NCI-H1694 (cell line): Measurements from ENCODE around the gene LYPD5.
"Not testable (repeated sequence)": the region's sequence is repeated elsewhere in the genome, so short reads cannot be mapped to it uniquely, and the experiment has no call there.

Source experiments
- DNase-seq: peaks from one replicate; lab custom pipeline; 2025; lab: John Stamatoyannopoulos, UW

Gene LYPD5

GRCh38 chr19:43806401-43806800 is 4.2 kb upstream of the LYPD5 start:
- not testable (repeated sequence) for DNase-seq

GRCh38 chr19:43804432-43804831 is 2.2 kb upstream of the LYPD5 start:
- DNase-seq: no peak

DNA sequence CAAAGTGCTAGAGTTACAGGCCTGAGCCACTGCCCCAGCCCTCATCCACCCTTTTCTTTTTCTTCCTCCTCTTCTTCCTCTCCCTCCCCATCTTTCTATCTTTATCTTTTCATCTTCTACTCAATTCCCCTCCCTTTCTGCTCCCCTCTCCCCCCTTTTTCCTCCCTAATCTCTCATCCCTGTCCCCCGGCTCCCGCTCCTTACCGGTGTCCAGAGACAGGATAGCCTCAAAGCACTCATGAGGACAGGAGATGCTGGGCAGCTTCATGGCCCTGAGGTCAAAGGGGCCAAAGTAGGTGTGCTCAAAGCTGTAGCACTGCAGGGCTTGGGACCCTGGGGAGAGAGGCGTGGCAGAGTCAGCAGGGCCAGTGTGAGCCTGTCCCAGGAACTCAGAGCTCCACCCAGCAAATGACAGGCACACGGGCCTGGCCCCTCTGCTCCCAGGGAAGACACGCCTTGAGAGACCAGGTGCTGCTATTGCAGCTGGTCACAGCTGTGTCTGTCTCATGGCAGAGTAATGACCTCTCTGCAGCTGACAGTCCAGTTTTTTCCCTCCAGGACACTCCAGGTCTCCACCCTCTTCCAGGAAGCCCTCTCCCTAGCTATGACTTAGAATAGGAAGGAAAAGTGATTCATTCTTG is 2.6 kb downstream of the LYPD5 start:
- DNase-seq: no peak

GRCh38 chr19:43798546-43799409 is 3.5 kb downstream of the LYPD5 start:
- no peak for DNase-seq

DNA sequence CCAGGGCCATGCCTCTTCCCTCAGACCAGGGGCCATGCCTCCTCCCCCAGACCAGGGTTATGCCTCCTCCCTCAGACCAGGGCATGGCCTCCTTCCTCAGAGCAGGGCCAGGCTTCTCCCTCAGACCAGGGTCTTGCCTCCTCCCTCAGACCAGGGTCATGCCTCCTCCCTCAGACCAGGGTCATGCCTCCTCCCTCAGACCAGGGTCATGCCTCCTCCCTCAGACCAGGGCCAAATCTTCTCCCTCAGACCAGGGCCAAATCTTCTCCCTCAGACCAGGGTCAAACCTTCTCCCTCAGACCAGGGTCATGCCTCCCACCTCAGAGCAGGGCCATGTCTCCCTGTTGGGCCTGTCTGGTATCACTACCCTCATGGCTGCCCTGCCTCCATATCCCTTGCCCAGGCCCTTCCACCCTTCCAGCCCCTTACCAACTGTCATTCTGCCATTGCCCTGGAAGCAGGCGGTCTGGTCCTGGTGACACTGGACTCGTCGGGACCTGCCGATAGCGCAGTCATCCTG is 4.2 kb downstream of the LYPD5 start:
- no peak for DNase-seq

- no peak for DNase-seq
Observed at GRCh38 chr19:43797556-43797955, 4.7 kb downstream of the LYPD5 start.

DNA sequence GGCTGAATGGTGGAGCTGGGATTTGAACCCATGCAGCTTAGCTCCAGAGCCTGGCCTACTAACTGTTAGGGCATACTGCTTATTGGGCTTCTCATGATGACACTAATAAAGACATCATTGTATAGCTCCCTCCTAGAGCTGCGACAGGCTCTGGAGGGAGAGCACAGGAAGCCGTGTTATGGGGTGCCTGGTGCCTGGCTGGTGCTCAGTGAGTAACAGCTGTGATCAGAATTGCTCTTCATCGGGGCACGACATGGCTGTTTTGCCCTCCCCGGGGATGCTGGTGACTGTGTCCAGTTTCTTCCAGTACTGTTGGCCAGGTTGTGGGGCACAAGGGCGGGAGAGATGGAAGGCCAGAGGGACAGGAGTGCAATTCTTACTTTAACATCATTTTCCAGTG is 5.1 kb downstream of the LYPD5 start:
- DNase-seq: no peak

GRCh38 chr19:43790587-43790986 is 11.7 kb downstream of the LYPD5 start:
- DNase-seq: no peak

GRCh38 chr19:43789029-43789428 is 13.2 kb downstream of the LYPD5 start:
- no peak for DNase-seq

- no peak for DNase-seq
Observed at GRCh38 chr19:43786665-43787064, 15.6 kb downstream of the LYPD5 start.

DNA sequence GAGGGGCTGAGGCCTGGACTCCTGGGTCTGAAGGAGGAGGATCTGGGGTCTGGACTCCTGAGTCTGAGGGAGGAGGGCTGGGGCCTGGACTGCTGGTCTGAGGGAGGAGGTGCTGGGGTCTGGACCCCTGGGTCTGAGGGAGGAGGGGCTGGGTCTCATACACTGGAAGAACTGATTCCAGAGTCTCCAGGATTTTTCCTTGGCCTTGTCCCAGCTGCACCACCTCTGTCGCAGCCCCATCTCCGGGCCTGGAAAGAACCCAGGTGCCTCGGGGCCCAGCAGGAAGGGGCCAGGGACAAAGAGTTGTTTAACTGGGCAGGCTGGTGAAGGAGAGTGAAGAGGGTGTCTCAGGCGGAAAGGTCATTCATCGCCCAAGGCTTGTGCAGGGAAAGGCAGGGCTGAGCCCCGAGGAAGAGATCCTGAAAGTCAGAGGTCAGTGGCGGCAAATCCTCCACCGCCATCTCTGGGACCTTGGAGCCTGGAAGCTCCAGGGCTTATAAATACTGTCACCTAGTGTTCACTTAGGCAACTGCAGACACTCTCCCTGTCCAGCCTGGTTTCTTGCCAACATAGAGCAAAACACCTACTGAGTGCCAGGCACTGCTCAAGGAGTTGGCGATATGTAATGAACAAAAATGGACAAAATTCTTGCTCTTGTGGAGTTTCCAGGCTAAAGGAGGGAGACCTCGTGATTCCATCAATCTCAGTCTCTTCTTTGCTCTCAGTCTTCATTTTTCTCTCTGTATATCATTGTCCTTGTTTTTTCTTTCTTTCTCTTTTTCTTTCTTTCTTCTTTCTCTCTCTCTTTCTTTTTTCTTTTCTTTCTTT is 17.1 kb downstream of the LYPD5 start:
- DNase-seq: peak; percentile 52

DNA sequence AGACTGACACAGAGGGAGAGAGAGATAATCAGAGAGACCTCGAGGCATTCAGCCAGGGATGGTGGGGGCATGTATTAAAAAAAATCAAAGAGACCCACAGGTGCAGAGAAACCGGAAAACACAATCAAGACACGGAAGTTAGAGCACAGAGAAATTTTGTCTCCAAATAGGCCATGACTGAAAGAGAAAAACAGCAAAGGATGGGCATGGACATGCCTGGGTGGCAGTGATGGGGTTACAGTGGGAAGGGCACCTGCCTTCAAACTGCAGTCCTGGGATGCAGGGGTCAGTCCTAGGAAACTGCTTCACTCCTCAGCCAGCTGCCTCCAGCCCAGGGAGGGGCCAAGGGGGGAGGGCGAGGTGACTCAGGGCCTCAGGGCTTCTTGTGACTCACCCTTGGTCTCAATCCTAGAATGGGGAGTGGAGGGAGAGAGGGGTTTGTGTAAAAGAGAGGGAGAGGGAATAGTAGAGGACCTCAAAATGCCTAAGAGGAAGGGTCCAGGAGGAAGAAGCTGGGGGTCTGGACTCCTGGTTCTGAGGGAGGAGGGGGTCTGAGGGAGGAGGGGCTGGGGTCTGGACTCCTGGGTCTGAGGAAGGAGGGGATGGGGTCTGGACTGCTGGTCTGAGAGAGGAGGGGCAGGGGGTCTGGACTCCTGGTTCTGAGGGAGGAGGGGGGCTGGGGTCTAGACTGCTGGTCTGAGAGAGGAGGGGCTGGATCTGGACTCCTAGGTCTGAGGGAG is 17.8 kb downstream of the LYPD5 start:
- DNase-seq: no peak

- DNase-seq: no peak
Observed at GRCh38 chr19:43783636-43784035, 18.6 kb downstream of the LYPD5 start.

- no peak for DNase-seq
Observed at GRCh38 chr19:43782689-43783231, 19.5 kb downstream of the LYPD5 start.

- DNase-seq: no peak
Observed at GRCh38 chr19:43782311-43782660, 20.0 kb downstream of the LYPD5 start.

DNA sequence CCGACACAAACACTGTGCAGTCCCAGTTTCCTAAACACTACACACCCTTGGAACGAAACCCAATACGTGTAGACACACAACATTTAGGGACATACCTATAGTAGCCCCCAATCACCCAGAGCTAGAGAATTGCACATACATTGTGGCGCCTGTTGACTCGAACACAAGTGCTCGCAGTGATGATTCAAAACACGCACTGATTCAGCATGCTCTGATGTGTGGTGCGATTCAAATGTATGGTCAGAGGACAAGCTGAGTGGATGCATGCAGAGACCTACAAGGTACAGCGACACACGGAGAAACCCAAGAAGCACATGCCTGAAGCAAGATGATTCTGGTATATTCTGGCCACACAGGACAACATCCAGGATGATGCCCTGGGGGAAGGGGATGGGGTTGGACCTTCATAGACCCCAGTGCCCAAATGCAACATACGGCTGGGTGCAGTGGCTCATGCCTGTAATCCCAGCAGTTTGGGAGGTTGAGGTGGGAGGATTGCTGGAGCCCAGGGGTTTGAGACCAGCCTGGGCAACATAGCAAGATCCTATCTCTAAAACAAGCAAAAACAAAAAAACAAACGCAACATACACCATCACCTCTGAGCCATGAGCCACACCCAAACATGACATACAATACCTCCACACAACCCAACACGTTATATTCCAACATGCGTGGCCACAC is 20.5 kb downstream of the LYPD5 start:
- no peak for DNase-seq

DNA sequence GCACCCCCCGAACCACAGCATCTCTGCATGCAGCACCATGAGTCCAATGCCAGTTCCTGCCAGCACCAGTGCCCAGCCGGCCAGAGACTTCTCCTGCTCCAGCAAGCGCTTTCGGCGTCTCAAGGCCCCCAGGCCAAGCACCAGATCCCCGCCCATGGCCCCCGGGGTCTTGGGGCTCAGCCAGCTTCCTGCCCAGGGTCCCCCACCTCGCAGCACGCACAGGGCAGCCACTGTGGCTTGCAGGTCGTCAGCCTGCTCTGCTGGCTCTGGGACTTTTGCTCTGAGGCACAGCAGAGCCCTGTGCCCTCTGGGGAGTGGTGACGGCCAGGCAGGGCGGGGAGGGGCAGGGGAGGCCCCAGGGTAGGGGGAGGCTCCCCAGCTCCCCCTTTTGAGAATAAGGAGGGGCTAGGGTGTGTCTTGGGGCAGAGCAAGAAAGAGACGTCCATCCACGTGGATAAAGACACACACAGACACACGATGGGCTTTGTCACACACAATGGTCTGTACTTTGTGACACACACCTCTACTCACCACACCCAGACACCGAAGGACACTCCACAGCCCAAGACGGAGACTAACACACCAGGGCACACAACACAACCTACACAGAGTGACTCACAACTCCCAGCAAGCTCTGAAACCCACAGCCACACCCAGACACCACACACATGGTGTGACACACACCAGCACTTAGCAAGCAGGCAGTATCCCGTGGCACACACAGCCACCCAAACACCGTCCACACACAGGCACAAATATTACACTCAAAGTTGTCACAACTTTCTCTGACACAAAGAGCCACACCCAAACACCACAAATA is 21.3 kb downstream of the LYPD5 start, which contains the start of gene KCNN4:
Gene KCNN4, minus strand, starts transcription at position 268 of the 820 bp plus-strand sequence. Its CDS starts 112 bp downstream, at position 156.
- DNase-seq: no peak

DNA sequence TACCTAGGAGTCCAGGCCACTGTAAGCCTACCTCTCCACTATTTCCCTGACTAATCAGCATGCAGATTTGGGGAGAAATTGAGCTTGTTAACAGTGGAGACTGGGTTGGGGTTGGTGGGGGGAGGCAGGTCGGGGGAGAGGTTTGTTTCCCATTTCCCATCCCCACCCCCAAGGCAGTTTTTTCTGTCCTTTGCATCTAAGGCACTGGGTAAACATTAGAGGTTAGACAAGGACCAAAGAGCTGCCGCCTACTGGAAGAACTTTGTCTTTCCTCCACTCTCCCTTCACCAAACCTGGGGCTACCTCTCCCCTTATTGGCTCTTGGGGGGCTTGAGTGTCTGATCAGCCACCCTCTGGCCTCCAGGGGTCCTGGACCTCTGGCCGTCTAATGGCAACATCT is 22.4 kb downstream of the LYPD5 start:
- DNase-seq: no peak

DNA sequence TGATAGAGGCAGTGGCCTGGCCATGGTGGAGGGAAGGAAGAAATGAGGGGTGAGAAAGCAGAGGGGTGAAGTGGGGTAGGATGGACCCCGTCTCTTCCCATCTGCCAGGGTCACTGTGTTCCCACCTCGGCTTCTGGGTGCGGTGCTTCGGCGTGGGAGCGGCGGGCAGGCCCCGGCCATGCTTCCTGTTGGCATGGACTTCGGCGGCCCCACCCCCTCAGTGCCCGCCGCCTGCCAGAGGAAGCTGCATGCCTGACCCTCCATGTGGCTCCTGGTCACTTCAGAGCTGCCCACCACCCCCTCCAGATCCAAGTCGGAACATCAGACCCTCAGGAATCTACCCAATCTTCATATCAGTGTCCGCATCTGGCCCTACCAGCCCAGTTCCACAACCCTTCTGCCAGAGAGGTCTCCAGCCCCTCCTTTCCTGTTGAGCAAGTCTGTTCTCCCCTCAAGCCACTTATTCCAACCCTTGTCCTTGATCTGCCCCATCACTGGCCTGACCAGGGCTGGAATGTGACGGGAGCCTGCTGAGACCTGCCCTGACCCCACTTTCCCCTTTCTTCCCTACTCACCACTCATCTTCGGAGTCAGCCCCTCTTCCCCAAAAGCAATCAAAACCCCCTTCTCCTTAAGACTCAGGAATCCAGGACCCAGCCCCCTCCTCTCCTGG is 23.0 kb downstream of the LYPD5 start:
- DNase-seq: no peak
